Measurements from ENCODE around the gene MAML3. TPM values are rescaled to one million over a fixed set of nuclear protein-coding genes. Genes with fewer than 3 reads are reported as not detected.

The MAML3 gene
- total and polyA plus RNA-seq, 3 experiments from 2014 or later = 0.44 to 0.57 (median 0.52) TPM

DNA sequence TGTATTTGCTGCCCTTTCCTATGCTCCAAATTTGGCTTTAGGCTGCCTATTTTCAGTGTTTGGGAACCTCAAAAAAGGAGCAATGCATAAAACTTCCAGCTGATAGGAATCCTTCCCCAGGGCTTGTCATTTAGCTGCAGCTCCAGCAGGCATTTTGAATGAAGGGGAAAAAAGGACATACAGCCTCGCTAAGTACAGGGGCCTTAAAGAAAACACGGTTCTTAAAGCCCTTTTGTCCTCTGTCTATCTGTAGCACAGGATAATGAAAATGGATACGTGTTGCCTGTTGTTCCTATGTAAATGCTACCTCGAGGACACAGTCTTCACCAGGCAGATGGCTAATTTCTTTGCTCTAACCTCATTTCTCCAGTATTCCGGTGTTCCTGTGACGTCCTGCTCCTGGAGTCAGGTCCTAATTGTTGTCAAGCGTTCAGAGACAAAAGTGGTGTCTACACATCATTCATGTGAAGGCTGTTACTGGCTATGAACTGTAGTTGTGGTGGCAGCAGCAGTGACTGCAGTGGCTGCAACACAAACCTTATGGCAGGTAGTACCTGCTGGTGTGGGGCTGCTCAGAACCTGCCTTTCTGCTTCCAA lies 371.0 kb downstream of the MAML3 start:
- Mint-ChIP-seq H3K9me3 (peaks cover 0 to 3% (median 0%) of the 10 kb centered on the region in 5 donors), H3K36me3 (no peaks in the 10 kb centered on the region), H3K4me1 (no peaks in the 10 kb centered on the region), H3K27ac (no peak overlapping the region), H3K4me3 (no peak overlapping the region), H3K27me3 (peaks cover 0 to 5% of the 10 kb centered on the region in 2 donors)
- Histone ChIP-seq H3K27ac (ENCODE audit: low read depth, low read length) (no peak overlapping the region), H3K36me3 (ENCODE audit: insufficient read depth, low read length) (no peaks in the 10 kb centered on the region), H3K4me3 (ENCODE audit: low read length) (no peak overlapping the region), H3K4me1 (ENCODE audit: insufficient read depth, low read length) (no peaks in the 10 kb centered on the region), H3K27me3 (ENCODE audit: insufficient read depth, low read length, poor library complexity, severe bottlenecking) (no peaks in the 10 kb centered on the region), H3K9me3 (ENCODE audit: low read length) (no peaks in the 10 kb centered on the region)
- POLR2A ChIA-PET = no interaction called here
- no peak for DNase-seq
- CTCF ChIA-PET = no interaction called here

DNA sequence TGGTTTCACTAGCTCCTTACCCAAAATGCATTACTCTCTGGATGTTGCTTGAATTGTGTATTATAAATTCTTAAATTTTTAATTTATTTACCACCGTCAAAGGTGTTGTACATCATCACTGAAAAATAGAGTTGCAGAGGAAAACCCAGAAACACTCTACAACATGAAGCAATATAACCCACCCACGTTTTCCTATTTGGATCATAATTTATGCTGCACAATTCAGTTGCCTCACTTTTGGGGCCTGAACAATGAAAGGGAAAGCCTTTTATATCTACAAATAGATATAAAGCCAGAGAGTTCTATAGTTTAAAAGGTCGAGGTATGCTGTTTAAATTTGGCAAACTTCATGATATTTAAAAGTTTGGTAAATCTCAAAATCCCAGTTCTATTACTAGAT lies 372.9 kb downstream of the MAML3 start:
- Histone ChIP-seq H3K9me3 (ENCODE audit: low read length) (no peaks in the 10 kb centered on the region), H3K4me1 (ENCODE audit: insufficient read depth, low read length) (no peaks in the 10 kb centered on the region), H3K4me3 (ENCODE audit: low read length) (no peak overlapping the region), H3K36me3 (ENCODE audit: insufficient read depth, low read length) (no peaks in the 10 kb centered on the region), H3K27ac (ENCODE audit: low read depth, low read length) (no peak overlapping the region), H3K27me3 (ENCODE audit: insufficient read depth, low read length, poor library complexity, severe bottlenecking) (no peaks in the 10 kb centered on the region)
- Mint-ChIP-seq H3K9me3 (peaks cover 0 to 3% (median 0%) of the 10 kb centered on the region in 5 donors), H3K27me3 (peaks cover 0 to 4% of the 10 kb centered on the region in 2 donors), H3K4me3 (no peak overlapping the region), H3K4me1 (no peaks in the 10 kb centered on the region), H3K36me3 (peaks cover 0 to 2% (median 0%) of the 10 kb centered on the region in 3 donors), H3K27ac (no peak overlapping the region)
- no peak for DNase-seq
- ChIA-PET POLR2A (no interaction called here), CTCF (no interaction called here)

DNA sequence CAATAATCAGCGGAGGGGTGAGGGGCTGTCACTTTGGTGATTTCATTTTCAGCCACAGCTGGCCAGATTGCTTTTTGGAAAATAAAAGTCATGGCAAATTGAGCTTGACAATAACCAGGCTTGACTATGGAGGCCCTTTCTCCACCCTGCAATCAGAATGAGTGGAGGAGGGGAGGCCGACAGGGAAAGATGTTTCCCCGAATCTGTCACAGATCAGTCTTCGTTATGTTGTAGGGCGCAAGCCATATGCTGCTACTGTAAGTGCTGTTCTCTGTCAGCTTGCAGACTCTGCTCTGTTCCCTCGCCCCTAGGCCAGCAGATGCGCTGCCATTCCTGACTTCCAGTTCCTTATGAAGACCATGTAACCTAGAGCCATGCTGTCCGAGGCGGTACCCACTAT lies 374.3 kb downstream of the MAML3 start:
- Histone ChIP-seq H3K27ac (ENCODE audit: low read depth, low read length) (no peak overlapping the region), H3K36me3 (ENCODE audit: insufficient read depth, low read length) (no peaks in the 10 kb centered on the region), H3K27me3 (ENCODE audit: insufficient read depth, low read length, poor library complexity, severe bottlenecking) (no peaks in the 10 kb centered on the region), H3K4me1 (ENCODE audit: insufficient read depth, low read length) (no peaks in the 10 kb centered on the region), H3K9me3 (ENCODE audit: low read length) (no peaks in the 10 kb centered on the region), H3K4me3 (ENCODE audit: low read length) (no peak overlapping the region)
- H3K9me3 Mint-ChIP-seq = peaks cover 0 to 7% (median 0%) of the 10 kb centered on the region in 5 donors
- ChIA-PET CTCF (no interaction called here), POLR2A (no interaction called here)
- H3K4me1 Mint-ChIP-seq = no peaks in the 10 kb centered on the region
- peaks cover 0 to 6% of the 10 kb centered on the region in 2 donors for H3K27me3 Mint-ChIP-seq
- no peak for DNase-seq
- no peak overlapping the region for H3K27ac Mint-ChIP-seq
- H3K4me3 Mint-ChIP-seq = no peak overlapping the region
- peaks cover 0 to 2% (median 0%) of the 10 kb centered on the region in 3 donors for H3K36me3 Mint-ChIP-seq

DNA sequence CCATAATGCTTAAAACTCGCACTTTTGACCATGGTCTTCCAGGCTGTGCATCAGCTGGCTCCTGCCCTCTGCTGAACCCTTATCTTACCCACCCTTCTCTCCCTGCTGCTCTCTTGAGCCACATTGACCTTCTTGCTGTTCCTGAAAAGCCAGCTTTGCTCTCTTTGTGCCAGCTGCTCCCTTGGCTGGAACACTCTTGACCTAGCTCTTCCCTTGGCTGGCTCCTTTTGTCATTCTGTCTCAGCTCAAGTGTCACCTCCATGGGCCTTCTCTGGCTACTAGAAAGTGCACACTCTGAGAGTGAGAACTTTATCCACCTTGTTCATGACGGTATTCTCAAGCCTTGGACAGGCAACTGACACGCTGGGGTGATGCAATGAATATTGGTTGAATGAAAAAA lies 376.2 kb downstream of the MAML3 start:
- no peak for DNase-seq
- Histone ChIP-seq H3K27me3 (ENCODE audit: insufficient read depth, low read length, poor library complexity, severe bottlenecking) (no peaks in the 10 kb centered on the region), H3K27ac (ENCODE audit: low read depth, low read length) (no peak overlapping the region), H3K4me3 (ENCODE audit: low read length) (no peak overlapping the region), H3K9me3 (ENCODE audit: low read length) (no peaks in the 10 kb centered on the region), H3K36me3 (ENCODE audit: insufficient read depth, low read length) (no peaks in the 10 kb centered on the region), H3K4me1 (ENCODE audit: insufficient read depth, low read length) (no peaks in the 10 kb centered on the region)
- ChIA-PET POLR2A (no interaction called here), CTCF (no interaction called here)
- Mint-ChIP-seq H3K4me3 (no peak overlapping the region), H3K9me3 (peaks cover 0 to 11% (median 0%) of the 10 kb centered on the region in 5 donors), H3K36me3 (peaks cover 0 to 2% (median 0%) of the 10 kb centered on the region in 3 donors), H3K4me1 (no peaks in the 10 kb centered on the region), H3K27ac (no peak overlapping the region), H3K27me3 (peaks cover 0 to 6% of the 10 kb centered on the region in 2 donors)

DNA sequence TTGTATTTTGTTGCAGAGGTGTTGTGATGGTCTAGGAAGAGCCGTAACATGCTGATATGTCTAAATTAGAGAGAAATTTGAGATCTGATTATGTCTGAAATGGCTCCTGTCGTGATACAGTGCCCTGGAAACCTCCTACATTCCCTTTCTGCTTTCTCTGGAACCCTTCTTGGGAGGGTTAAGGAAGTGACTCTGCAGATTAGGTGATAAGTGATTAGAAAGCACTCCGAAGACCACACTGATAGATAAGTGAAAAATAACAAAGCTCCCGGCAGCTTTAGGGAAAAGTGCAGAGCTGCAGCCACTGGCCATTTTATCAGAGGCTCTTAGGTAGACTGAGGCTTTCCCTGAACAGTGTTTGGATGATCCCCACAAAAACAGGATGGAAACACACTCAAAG lies 377.7 kb downstream of the MAML3 start:
- Histone ChIP-seq H3K36me3 (ENCODE audit: insufficient read depth, low read length) (no peaks in the 10 kb centered on the region), H3K27me3 (ENCODE audit: insufficient read depth, low read length, poor library complexity, severe bottlenecking) (no peaks in the 10 kb centered on the region), H3K27ac (ENCODE audit: low read depth, low read length) (no peak overlapping the region), H3K4me3 (ENCODE audit: low read length) (no peak overlapping the region), H3K9me3 (ENCODE audit: low read length) (no peaks in the 10 kb centered on the region), H3K4me1 (ENCODE audit: insufficient read depth, low read length) (no peaks in the 10 kb centered on the region)
- ChIA-PET CTCF (no interaction called here), POLR2A (no interaction called here)
- no peaks in the 10 kb centered on the region for H3K4me1 Mint-ChIP-seq
- peaks cover 0 to 13% (median 0%) of the 10 kb centered on the region in 5 donors for H3K9me3 Mint-ChIP-seq
- no peak overlapping the region for H3K27ac Mint-ChIP-seq
- peaks cover 0 to 6% of the 10 kb centered on the region in 2 donors for H3K27me3 Mint-ChIP-seq
- no peak overlapping the region for H3K4me3 Mint-ChIP-seq
- peaks cover 0 to 2% (median 0%) of the 10 kb centered on the region in 3 donors for H3K36me3 Mint-ChIP-seq
- DNase-seq = no peak

DNA sequence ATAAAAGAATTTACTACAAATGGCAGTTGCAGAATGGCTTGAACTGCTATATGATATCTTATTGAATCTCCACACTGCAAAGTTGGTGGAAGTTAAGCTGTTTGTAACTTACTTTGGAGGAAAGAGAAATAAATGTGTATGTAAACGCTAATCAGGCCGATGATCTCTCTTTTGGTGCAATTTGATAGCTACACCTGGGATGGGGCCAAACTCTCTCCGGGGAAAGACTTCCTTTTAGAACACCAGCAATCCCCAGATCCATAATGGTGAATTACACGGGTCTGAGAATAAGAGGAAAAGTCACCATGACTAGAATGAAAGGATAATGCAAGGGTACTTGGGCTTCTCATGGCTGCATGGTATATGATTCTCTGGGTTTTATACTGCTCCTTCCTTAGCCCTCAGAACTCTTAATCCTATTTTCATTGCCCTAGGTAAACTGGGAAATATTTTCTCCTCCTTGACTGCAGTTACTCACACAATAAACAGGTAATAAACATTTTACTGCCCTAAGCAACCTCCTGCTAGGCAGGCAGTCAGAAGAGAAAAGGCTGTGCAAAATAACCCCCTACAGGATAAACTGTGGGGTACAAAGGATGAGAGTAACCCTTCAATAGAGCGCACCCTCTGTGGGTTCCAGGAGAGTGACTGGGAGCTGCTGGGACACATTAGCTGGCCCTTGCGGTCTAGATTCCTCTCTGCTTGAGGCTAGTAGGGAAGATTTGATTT lies 379.1 kb downstream of the MAML3 start:
- POLR2A ChIA-PET = no interaction called here
- Mint-ChIP-seq H3K27ac (no peak overlapping the region), H3K9me3 (peaks cover 0 to 13% (median 0%) of the 10 kb centered on the region in 5 donors), H3K27me3 (peaks cover 1 to 6% of the 10 kb centered on the region in 2 donors), H3K4me1 (no peaks in the 10 kb centered on the region), H3K36me3 (peaks cover 0 to 4% (median 2%) of the 10 kb centered on the region in 3 donors), H3K4me3 (no peak overlapping the region)
- Histone ChIP-seq H3K4me3 (ENCODE audit: low read length) (no peak overlapping the region), H3K27me3 (ENCODE audit: insufficient read depth, low read length, poor library complexity, severe bottlenecking) (no peaks in the 10 kb centered on the region), H3K27ac (ENCODE audit: low read depth, low read length) (no peak overlapping the region), H3K9me3 (ENCODE audit: low read length) (no peaks in the 10 kb centered on the region), H3K4me1 (ENCODE audit: insufficient read depth, low read length) (no peaks in the 10 kb centered on the region), H3K36me3 (ENCODE audit: insufficient read depth, low read length) (no peaks in the 10 kb centered on the region)
- CTCF ChIA-PET = no interaction called here
- DNase-seq = no peak

DNA sequence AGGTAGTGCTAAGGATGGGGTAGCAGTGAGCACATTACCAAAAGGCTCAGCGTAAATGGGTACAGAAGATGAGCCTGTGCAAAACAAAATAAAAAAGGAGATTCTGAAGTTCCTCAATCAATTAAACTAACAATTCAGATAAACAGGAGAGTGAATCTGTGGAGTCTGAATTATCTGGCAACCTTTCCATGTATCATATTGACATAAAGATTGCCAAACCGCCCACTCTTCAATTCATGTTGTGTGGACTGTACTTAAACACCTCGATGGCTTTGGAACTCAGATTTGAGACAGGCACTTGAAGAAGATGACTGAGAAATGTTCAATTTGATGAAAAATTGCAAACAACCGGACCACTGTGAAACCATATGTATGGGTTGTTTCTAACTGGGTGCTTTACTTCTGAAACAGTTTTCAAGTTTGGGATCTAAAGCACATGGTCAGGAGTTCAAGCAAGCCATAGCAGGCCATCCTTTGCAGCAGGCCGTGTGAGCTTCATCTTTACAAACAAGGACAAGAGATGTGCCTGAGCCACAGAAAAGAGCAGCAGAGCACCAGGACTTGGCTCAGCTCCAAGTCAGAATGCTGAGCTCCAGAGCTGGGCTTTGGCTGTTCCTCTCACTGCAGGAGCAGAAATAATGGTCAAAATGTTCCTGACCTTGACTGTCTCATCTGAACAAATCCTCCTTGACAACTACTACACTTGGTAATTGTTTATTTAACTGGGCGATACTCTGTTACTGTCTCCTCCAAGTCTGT lies 380.2 kb downstream of the MAML3 start:
- H3K27ac ChIP-seq (ENCODE audit: low read depth, low read length) = no peak overlapping the region
- H3K9me3 Mint-ChIP-seq = peaks cover 0 to 13% (median 0%) of the 10 kb centered on the region in 5 donors
- no peak overlapping the region for H3K27ac Mint-ChIP-seq
- no peak overlapping the region for H3K4me3 ChIP-seq (ENCODE audit: low read length)
- H3K36me3 ChIP-seq (ENCODE audit: insufficient read depth, low read length) = no peaks in the 10 kb centered on the region
- CTCF ChIA-PET = no interaction called here
- no peaks in the 10 kb centered on the region for H3K9me3 ChIP-seq (ENCODE audit: low read length)
- peaks cover 0 to 4% (median 2%) of the 10 kb centered on the region in 3 donors for H3K36me3 Mint-ChIP-seq
- no peaks in the 10 kb centered on the region for H3K4me1 ChIP-seq (ENCODE audit: insufficient read depth, low read length)
- POLR2A ChIA-PET = no interaction called here
- H3K4me1 Mint-ChIP-seq = no peaks in the 10 kb centered on the region
- H3K27me3 ChIP-seq (ENCODE audit: insufficient read depth, low read length, poor library complexity, severe bottlenecking) = no peaks in the 10 kb centered on the region
- H3K27me3 Mint-ChIP-seq = peaks cover 5 to 6% of the 10 kb centered on the region in 2 donors
- no peak for DNase-seq
- H3K4me3 Mint-ChIP-seq = no peak overlapping the region

DNA sequence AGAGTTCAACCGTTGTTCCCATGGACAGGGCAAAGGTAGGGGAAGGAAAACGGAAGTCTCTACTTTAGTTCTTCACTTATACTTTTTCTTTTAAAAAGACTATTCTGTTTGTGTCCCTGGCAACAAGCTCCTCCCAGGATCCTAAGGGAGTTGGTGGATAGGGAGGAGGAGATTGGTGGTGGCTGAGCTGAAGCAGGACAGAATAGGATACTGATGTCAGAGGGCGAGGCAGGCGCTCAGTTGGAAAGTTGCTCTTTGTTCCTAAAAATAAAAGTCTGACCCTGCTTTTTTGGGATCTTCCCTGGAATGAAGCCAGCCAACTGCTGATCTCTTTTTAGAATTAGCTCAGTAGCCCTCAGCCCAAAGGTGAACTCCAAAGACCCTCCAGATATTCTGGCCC lies 383.6 kb downstream of the MAML3 start:
- Histone ChIP-seq H3K9me3 (ENCODE audit: low read length) (no peaks in the 10 kb centered on the region), H3K4me3 (ENCODE audit: low read length) (no peak overlapping the region), H3K4me1 (ENCODE audit: insufficient read depth, low read length) (no peaks in the 10 kb centered on the region), H3K27me3 (ENCODE audit: insufficient read depth, low read length, poor library complexity, severe bottlenecking) (no peaks in the 10 kb centered on the region), H3K36me3 (ENCODE audit: insufficient read depth, low read length) (no peaks in the 10 kb centered on the region), H3K27ac (ENCODE audit: low read depth, low read length) (no peak overlapping the region)
- CTCF ChIA-PET = no interaction called here
- no peak overlapping the region for H3K4me3 Mint-ChIP-seq
- H3K36me3 Mint-ChIP-seq = peaks cover 0 to 4% (median 0%) of the 10 kb centered on the region in 3 donors
- POLR2A ChIA-PET = no interaction called here
- peaks cover 0 to 16% (median 0%) of the 10 kb centered on the region in 5 donors for H3K9me3 Mint-ChIP-seq
- no peak for DNase-seq
- H3K27me3 Mint-ChIP-seq = peaks cover 0 to 7% of the 10 kb centered on the region in 2 donors
- no peak overlapping the region for H3K27ac Mint-ChIP-seq
- H3K4me1 Mint-ChIP-seq = no peaks in the 10 kb centered on the region

All from CD8-positive, alpha-beta memory T cell (primary cell).